GM12891 (cell line): ENCODE measurements around the gene SLC12A7.

Experiments used
- POLR2A ChIP-seq: IDR thresholded peaks from 2 replicates; pipeline ENCODE4 v1.6.1; 2011; ENCODE audit warnings: low read depth, low read length, control low read depth
- POLR2AphosphoS5 ChIP-seq: IDR thresholded peaks from 2 replicates; pipeline ENCODE4 v1.6.1; 2011; ENCODE audit warnings: low read depth, low read length, control low read depth
- SPI1 ChIP-seq: IDR thresholded peaks from 2 replicates; pipeline ENCODE4 v1.6.1; 2011; ENCODE audit warnings: low read depth, low read length, control low read depth

- no peak for TF ChIP-seq POLR2A
- TF ChIP-seq SPI1 = no peak
- TF ChIP-seq POLR2AphosphoS5 = no peak
Measured at GRCh38 chr5:1042626-1043025, 69.2 kb downstream of the SLC12A7 start.
